Common myeloid progenitor, CD34-positive (primary cell): ENCODE results near the gene ASCC1. TPM values are rescaled to one million over a fixed set of nuclear protein-coding genes. Genes with fewer than 3 reads are reported as not detected.

Experiments
- CTCF ChIA-PET: fragments of 350-600 bp; sonication (Branson Sonifier 250); formaldehyde crosslinking; loops from one replicate; lab custom pipeline; 2021; ENCODE audit warnings: antibody characterized with exemption; lab: Charles Lee
- POLR2A ChIA-PET: fragments of 350-600 bp; sonication (Branson Sonifier 250); formaldehyde crosslinking; loops from one replicate; lab custom pipeline; 2021; ENCODE audit warnings: antibody characterized with exemption; lab: Charles Lee
- DNase-seq, 3 donors: peaks; one replicate each; pipeline versions ENCODE4 v3.0.0 to v3.0.0-alpha.2; 2013
- H3K27ac ChIP-seq, 2 experiments: 1 replicate in 1 of 2; 2 replicates in 1 of 2; pipeline ENCODE4 v1.7.0; 2013; ENCODE audit warnings: inconsistent platforms in 2 of 2, low read length in 2 of 2, mild to moderate bottlenecking in 2 of 2, low read depth in 1 of 2, moderate library complexity in 1 of 2; ENCODE audit not compliant: severe bottlenecking in 2 of 2, insufficient read depth in 1 of 2, poor library complexity in 1 of 2
- H3K27me3 ChIP-seq, 5 experiments: replicated peaks in 2 of 5; 1 replicate in 3 of 5; 2 replicates in 2 of 5; pipeline versions ENCODE4 v1.6.1 to v1.7.0; 2013; ENCODE audit warnings: low read length in 4 of 5, mild to moderate bottlenecking in 2 of 5, moderate library complexity in 2 of 5, inconsistent platforms in 1 of 5; ENCODE audit not compliant: insufficient read depth in 5 of 5, control insufficient read depth in 4 of 5
- H3K36me3 ChIP-seq, 4 experiments: 1 replicate in 2 of 4; 2 replicates in 2 of 4; pipeline versions ENCODE4 v1.6.1 to v1.7.0; 2013; ENCODE audit warnings: low read length in 3 of 4, control low read depth in 1 of 4, mild to moderate bottlenecking in 1 of 4; ENCODE audit not compliant: control insufficient read depth in 4 of 4, insufficient read depth in 4 of 4
- H3K4me1 ChIP-seq, 4 experiments: 1 replicate in 3 of 4; 2 replicates in 1 of 4; pipeline versions ENCODE4 v1.6.1 to v1.7.1; 2013; ENCODE audit warnings: low read length in 3 of 4, mild to moderate bottlenecking in 3 of 4, control low read depth in 1 of 4, inconsistent platforms in 1 of 4, moderate library complexity in 1 of 4; ENCODE audit not compliant: control insufficient read depth in 4 of 4, insufficient read depth in 4 of 4; ENCODE audit errors: control extremely low read depth in 1 of 4
- H3K4me3 ChIP-seq, 7 experiments: 1 replicate in 4 of 7; 2 replicates in 3 of 7; pipeline versions ENCODE4 v1.5.1 to v1.7.0; 2013; ENCODE audit warnings: mild to moderate bottlenecking in 7 of 7, low read length in 6 of 7, moderate library complexity in 6 of 7, inconsistent platforms in 2 of 7, low read depth in 2 of 7, control low read depth in 1 of 7; ENCODE audit not compliant: insufficient read depth in 4 of 7, control insufficient read depth in 1 of 7; ENCODE audit errors: extremely low read depth in 1 of 7
- H3K9me3 ChIP-seq, 5 experiments: 1 replicate in 4 of 5; 2 replicates in 1 of 5; pipeline versions ENCODE4 v1.6.1 to v1.7.1; 2013; ENCODE audit warnings: low read length in 4 of 5, mild to moderate bottlenecking in 2 of 5, inconsistent platforms in 1 of 5, low read depth in 1 of 5, moderate library complexity in 1 of 5; ENCODE audit not compliant: control insufficient read depth in 4 of 5, insufficient read depth in 2 of 5; ENCODE audit errors: control extremely low read depth in 1 of 5
- WGBS: methylation state at CpG from one replicate; pipeline ENCODE4 v1.1.5; 2013; ENCODE audit not compliant: insufficient coverage; 5-methylcytosine and 5-hydroxymethylcytosine counted together
- polyA plus RNA-seq: library from polyadenylated mRNA; unstranded; fragments of 120-200 nt; gene quantifications from one replicate; pipeline ENCODE4 v1.2.1, GENCODE V29; 2013

ASCC1 gene
- 27.6 TPM for polyA plus RNA-seq

GRCh38 chr10:72215611-72216549, at the start of gene ASCC1, which contains the start of gene ANAPC16:
TSS of gene ASCC1 (minus strand) at chr10:72216276. CDS start at chr10:72213298, 2,978 bp downstream.
TSS of gene ANAPC16 (plus strand) at chr10:72216012. CDS start at chr10:72223915, 7,903 bp downstream.
- Histone ChIP-seq H3K36me3 (peaks cover 3 to 9% (median 5%) of the 10 kb centered on the region in 4 experiments), H3K9me3 (no peaks in the 10 kb centered on the region), H3K4me3 (peak within 1 kb of the TSS; percentile 82 to 92 (median 87)), H3K27ac (peak within 1 kb of the TSS; percentile 83 to 93), H3K4me1 (peaks cover 17 to 40% (median 26%) of the 10 kb centered on the region in 4 experiments), H3K27me3 (no peaks in the 10 kb centered on the region)
- ChIA-PET CTCF (interaction anchor here (0.7 to 1.3 kb wide), 4 partner anchors 58 to 122 kb away, joined by 3 to 4 read pairs (median 3); no protein-coding TSS in a partner anchor), POLR2A (interaction anchor here (1.4 to 1.6 kb wide), 2 partner anchors 45 to 119 kb away, joined by 4 read pairs; no protein-coding TSS in a partner anchor)
- under 1% methylated on average over 53 of the region's 64 CpGs for WGBS
- peak; percentile 87 to 94 (median 94) for DNase-seq

- Histone ChIP-seq H3K27ac (no peak overlapping the region), H3K36me3 (no peaks in the 10 kb centered on the region), H3K4me3 (no peak overlapping the region), H3K9me3 (no peaks in the 10 kb centered on the region), H3K27me3 (no peaks in the 10 kb centered on the region), H3K4me1 (peaks cover 6 to 22% (median 16%) of the 10 kb centered on the region in 4 experiments)
- CTCF ChIA-PET: interaction anchor here (0.8 to 1.9 kb wide), 7 partner anchors 10 to 72 kb away, joined by 3 to 5 read pairs (median 4); no protein-coding TSS in a partner anchor
- POLR2A ChIA-PET: no interaction called here
- 93% methylated on average over 5 of the region's 6 CpGs for WGBS
- DNase-seq: no peak
Measured at GRCh38 chr10:72265508-72265907, 49.4 kb upstream of the ASCC1 start.

- H3K27me3 ChIP-seq: no peaks in the 10 kb centered on the region
- no peak for DNase-seq
- 100% methylated on average over 1 of the region's 1 CpG for WGBS
- no peak overlapping the region for H3K4me3 ChIP-seq
- no peaks in the 10 kb centered on the region for H3K9me3 ChIP-seq
- H3K4me1 ChIP-seq: peaks cover 14 to 32% (median 24%) of the 10 kb centered on the region in 4 experiments
- H3K36me3 ChIP-seq: no peaks in the 10 kb centered on the region
- ChIA-PET POLR2A (interaction anchor here (0.6 kb wide), 1 partner anchor 9 kb away, joined by 3 read pairs; the partner anchor contains the start of gene DDIT4), CTCF (interaction anchor here (0.9 to 1.9 kb wide), 6 partner anchors 8 to 56 kb away, joined by 3 to 5 read pairs (median 4); no protein-coding TSS in a partner anchor)
- H3K27ac ChIP-seq: no peak overlapping the region
Measured at GRCh38 chr10:72264536-72264935, 48.5 kb upstream of the ASCC1 start.

- Histone ChIP-seq H3K4me1 (peaks cover 16 to 36% (median 24%) of the 10 kb centered on the region in 4 experiments), H3K36me3 (no peaks in the 10 kb centered on the region), H3K27ac (no peak overlapping the region), H3K27me3 (no peaks in the 10 kb centered on the region), H3K9me3 (no peaks in the 10 kb centered on the region), H3K4me3 (no peak overlapping the region)
- POLR2A ChIA-PET: interaction anchor here (0.6 kb wide), 1 partner anchor 10 kb away, joined by 3 read pairs; the partner anchor contains the start of gene DDIT4
- 89% methylated on average over 5 of the region's 6 CpGs for WGBS
- peak in 2 of 3 donors; percentile 62 to 69 for DNase-seq
- CTCF ChIA-PET: interaction anchor here (0.7 to 1.9 kb wide), 8 partner anchors 9 to 1509 kb away, joined by 3 to 5 read pairs (median 3); a partner anchor contains a TSS
Measured at GRCh38 chr10:72263613-72264241, 47.7 kb upstream of the ASCC1 start.

GRCh38 chr10:72261784-72262404, 45.8 kb upstream of the ASCC1 start:
- Histone ChIP-seq H3K27ac (peak overlapping the region in 1 of 2 experiments; percentile 87), H3K36me3 (no peaks in the 10 kb centered on the region), H3K27me3 (no peaks in the 10 kb centered on the region), H3K4me1 (peaks cover 22 to 44% (median 30%) of the 10 kb centered on the region in 4 experiments), H3K4me3 (peak overlapping the region in 4 of 7 experiments; percentile 59 to 74 (median 65)), H3K9me3 (no peaks in the 10 kb centered on the region)
- POLR2A ChIA-PET: interaction anchor here (0.7 to 2.1 kb wide), 3 partner anchors 8 to 14 kb away, joined by 3 to 17 read pairs (median 10); partner anchors contain the start of gene DDIT4
- CTCF ChIA-PET: interaction anchor here (0.8 to 5.1 kb wide), 4 partner anchors 12 to 77 kb away, joined by 3 to 32 read pairs (median 4); partner anchors contain the start of gene DDIT4
- WGBS: 95% methylated on average over 7 of the region's 7 CpGs
- DNase-seq: no peak
